Stimulated activated CD4-positive, alpha-beta T cell treated with anti-CD3 and anti-CD28 coated beads, Interleukin-2, amount 100 ng/mL, for 24 hours (primary cell): ENCODE data around the gene CENPO.

Experiments used
- DNase-seq, 2 donors: peaks; one replicate each; pipeline ENCODE4 v3.0.0-alpha.2; 2020

Gene CENPO

GRCh38 chr2:24866946-24867345 is 73.7 kb downstream of the CENPO start:
- DNase-seq: no peak

GRCh38 chr2:24870440-24870839 is 77.2 kb downstream of the CENPO start:
- DNase-seq: no peak

- no peak for DNase-seq
Observed at GRCh38 chr2:24870891-24871705, 77.9 kb downstream of the CENPO start.

GRCh38 chr2:24871852-24872333 is 78.7 kb downstream of the CENPO start:
- no peak for DNase-seq
